ENCODE data around the gene KLF3. TPM values are rescaled to one million over a fixed set of nuclear protein-coding genes. Genes with fewer than 3 reads are reported as not detected.
A peak's percentile ranks its signal among the peaks of the same experiment; 100 is the strongest.

KLF3 gene
- total and polyA plus RNA-seq, 2 of the 4 experiments (the other 2 are of a cell fraction): 8.2 to 12.6 TPM

DNA sequence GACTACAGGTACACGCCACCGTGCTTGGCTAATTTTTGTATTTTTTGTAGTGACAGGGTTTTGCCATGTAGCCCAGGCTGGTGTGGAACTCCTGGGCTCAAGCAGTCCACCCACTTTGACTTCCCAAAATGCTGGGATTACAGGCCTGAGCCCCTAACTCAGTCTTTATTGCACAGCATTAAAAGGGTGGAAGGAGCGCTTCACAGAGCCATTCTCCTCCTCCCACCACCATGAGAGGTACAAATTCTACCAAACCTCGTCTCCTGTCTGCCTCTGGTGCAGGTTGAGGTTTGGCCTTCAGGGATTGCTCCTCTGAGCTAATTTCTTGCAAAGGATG is 66.5 kb downstream of the KLF3 start:
- no TSS peak for BruUV-seq (replicated peaks)
- no peaks in the 10 kb centered on the region for H3K9me3 ChIP-seq (ENCODE audit: control insufficient read depth, insufficient read depth, low read length)
- H2BK20ac ChIP-seq (ENCODE audit: low read depth, low read length): no peak overlapping the region
- no peak overlapping the region for H4K5ac ChIP-seq (ENCODE audit: low read depth, low read length)
- H3K56ac ChIP-seq (ENCODE audit: extremely low read depth, insufficient read depth, low read length): no peak overlapping the region
- no peak overlapping the region for H3K9ac ChIP-seq (ENCODE audit: low read depth, low read length)
- 0 out of 2 replicates have a peak, but pooled peaks cover 3% of the 10 kb centered on the region for H3K9me1 ChIP-seq (ENCODE audit: insufficient read depth, low read length)
- no peak overlapping the region for H2BK5ac ChIP-seq (ENCODE audit: low read depth, low read length, poor library complexity, severe bottlenecking)
- DNase-seq (no peak), ATAC-seq (ENCODE audit: low read depth) (no peak)
- no peak overlapping the region for H3K4me2 ChIP-seq (ENCODE audit: low read depth, low read length)
- POLR2A ChIA-PET (ENCODE audit: unreplicated experiment): no interaction called here
- no peak overlapping the region for H3K4me3 ChIP-seq (ENCODE audit: insufficient read depth, low read depth, low read length)
- H2AFZ ChIP-seq (replicated peaks; ENCODE audit: low read length, poor library complexity): no peak overlapping the region
- TF ChIP-seq RFX5 (IDR thresholded peaks at IDR 0.05; ENCODE audit: low read depth, low read length): no peak
- TF ChIP-seq MAFK (IDR thresholded peaks at IDR 0.05; ENCODE audit: low read depth, low read length): no peak
- no peak for TF ChIP-seq POLR2A (IDR thresholded peaks at IDR 0.05; ENCODE audit: low read depth, low read length)
- TF ChIP-seq CEBPB (IDR thresholded peaks at IDR 0.05; ENCODE audit: low read depth, low read length): no peak
- no peak for TF ChIP-seq RAD21 (IDR thresholded peaks at IDR 0.05; ENCODE audit: low read length)
- TF ChIP-seq BHLHE40 (IDR thresholded peaks at IDR 0.05; ENCODE audit: low read depth, low read length): no peak
- no peak for TF ChIP-seq NFE2L2 (IDR thresholded peaks at IDR 0.05; ENCODE audit: low read depth, low read length)
- TF ChIP-seq, protein P1, sequence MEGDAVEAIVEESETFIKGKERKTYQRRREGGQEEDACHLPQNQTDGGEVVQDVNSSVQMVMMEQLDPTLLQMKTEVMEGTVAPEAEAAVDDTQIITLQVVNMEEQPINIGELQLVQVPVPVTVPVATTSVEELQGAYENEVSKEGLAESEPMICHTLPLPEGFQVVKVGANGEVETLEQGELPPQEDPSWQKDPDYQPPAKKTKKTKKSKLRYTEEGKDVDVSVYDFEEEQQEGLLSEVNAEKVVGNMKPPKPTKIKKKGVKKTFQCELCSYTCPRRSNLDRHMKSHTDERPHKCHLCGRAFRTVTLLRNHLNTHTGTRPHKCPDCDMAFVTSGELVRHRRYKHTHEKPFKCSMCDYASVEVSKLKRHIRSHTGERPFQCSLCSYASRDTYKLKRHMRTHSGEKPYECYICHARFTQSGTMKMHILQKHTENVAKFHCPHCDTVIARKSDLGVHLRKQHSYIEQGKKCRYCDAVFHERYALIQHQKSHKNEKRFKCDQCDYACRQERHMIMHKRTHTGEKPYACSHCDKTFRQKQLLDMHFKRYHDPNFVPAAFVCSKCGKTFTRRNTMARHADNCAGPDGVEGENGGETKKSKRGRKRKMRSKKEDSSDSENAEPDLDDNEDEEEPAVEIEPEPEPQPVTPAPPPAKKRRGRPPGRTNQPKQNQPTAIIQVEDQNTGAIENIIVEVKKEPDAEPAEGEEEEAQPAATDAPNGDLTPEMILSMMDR (conservative IDR thresholded peaks at IDR 0.05; ENCODE audit: low read depth, low read length): no peak
- H3K36me3 ChIP-seq (ENCODE audit: control insufficient read depth, insufficient read depth, low read length): no peaks in the 10 kb centered on the region
- H4K91ac ChIP-seq (ENCODE audit: insufficient read depth, low read depth, low read length): no peak overlapping the region
- WGBS, 2 experiments (ENCODE audit: extremely low coverage in 2 of 2, insufficient read length in 1 of 2): no CpG with 5 or more reads among the region's 4 CpGs
- dilution Hi-C loops (cut with HindIII; ENCODE audit: low sequenced_read_pairs, unreplicated experiment) (no loop called here), intact Hi-C loops (cut with micrococcal nuclease) (loop anchor here (10.0 kb wide), 1 partner anchor 926 kb away; no protein-coding TSS in a partner anchor), in situ Hi-C loops (cut with MboI; ENCODE audit: low sequenced_read_pairs) (loop anchor here (5.0 kb wide), 2 partner anchors 548 to 668 kb away; no protein-coding TSS in a partner anchor)
- H2AK9ac ChIP-seq (replicated peaks; ENCODE audit: low read depth, low read length, poor library complexity): no peak overlapping the region
- no peak overlapping the region for H3K23ac ChIP-seq (ENCODE audit: low read depth, low read length)
- H4K8ac ChIP-seq (ENCODE audit: low read depth in 2 of 2, low read length in 2 of 2): no peak overlapping the region
- no peak overlapping the region for H2BK120ac ChIP-seq (ENCODE audit: low read depth, low read length)
- H3K4ac ChIP-seq (ENCODE audit: low read depth, low read length): no peak overlapping the region
- 0 out of 2 replicates have a peak, but pooled peaks cover 6% of the 10 kb centered on the region for H4K20me1 ChIP-seq (ENCODE audit: insufficient read depth, low read length)
- no peak overlapping the region for H3K27ac ChIP-seq (ENCODE audit: insufficient read depth, low read length)
- H3K79me1 ChIP-seq (ENCODE audit: low read depth in 1 of 2, low read length in 2 of 2): no peaks in the 10 kb centered on the region
- peaks cover 3% of the 10 kb centered on the region; the same call in 1 of the 2 replicates for H3K4me1 ChIP-seq (ENCODE audit: control insufficient read depth, insufficient read depth, low read length)
- no peak overlapping the region for H3K14ac ChIP-seq (replicated peaks; ENCODE audit: low read depth, low read length)
- H3K18ac ChIP-seq (ENCODE audit: low read depth, low read length): no peak overlapping the region
- no peak overlapping the region for H2BK15ac ChIP-seq (ENCODE audit: low read depth, low read length)
- H2AK5ac ChIP-seq (ENCODE audit: low read depth, low read length): peak overlapping the region; percentile 5; the same call in 1 of the 2 replicates
- peaks cover 3% of the 10 kb centered on the region for H3K27me3 ChIP-seq (ENCODE audit: control insufficient read depth, insufficient read depth, low read length)
- CTCF ChIA-PET: interaction anchor here (0.7 to 1.2 kb wide), 4 partner anchors 13 to 550 kb away, joined by 3 to 4 read pairs (median 4); no protein-coding TSS in a partner anchor
